NT2/D1 (cell line): ENCODE measurements around the gene TOM1.

ENCODE experiments used
- DNase-seq: peaks from one replicate; pipeline ENCODE4 v3.0.0-alpha.2; 2011; ENCODE audit warnings: low read depth, low spot score
- H3K27me3 ChIP-seq: 2 replicates; pipeline ENCODE4 v1.6.0; 2011; ENCODE audit warnings: mild to moderate bottlenecking; ENCODE audit not compliant: insufficient read length, insufficient read depth
- H3K36me3 ChIP-seq: 2 replicates; pipeline ENCODE4 v1.6.1; 2011; ENCODE audit warnings: mild to moderate bottlenecking, low read length, mixed read lengths; ENCODE audit not compliant: insufficient read depth, insufficient read length
- H3K4me1 ChIP-seq: 2 replicates; pipeline ENCODE4 v1.5.1; 2011; ENCODE audit not compliant: insufficient read depth, insufficient read length
- H3K4me3 ChIP-seq: 2 replicates; pipeline ENCODE4 v1.5.1; 2011; ENCODE audit warnings: low read depth; ENCODE audit not compliant: insufficient read length
- H3K9ac ChIP-seq: 2 replicates; pipeline ENCODE4 v1.6.0; 2011; ENCODE audit warnings: low read depth; ENCODE audit not compliant: insufficient read length
- H3K9me3 ChIP-seq: 2 replicates; pipeline ENCODE4 v1.5.1; 2011; ENCODE audit warnings: mild to moderate bottlenecking, low read length; ENCODE audit not compliant: insufficient read depth
- SUZ12 ChIP-seq: IDR thresholded peaks from 2 replicates; pipeline ENCODE4 v1.6.1; 2011; ENCODE audit not compliant: insufficient read length, insufficient read depth; ENCODE audit errors: extremely low read depth
- YY1 ChIP-seq: IDR thresholded peaks from 2 replicates; pipeline ENCODE4 v1.6.1; 2011; ENCODE audit not compliant: insufficient read length, insufficient read depth
- ZNF274 ChIP-seq: IDR thresholded peaks from 2 replicates; pipeline ENCODE4 v1.6.1; 2011; ENCODE audit warnings: mild to moderate bottlenecking, low read depth, low read length

TOM1 gene

GRCh38 chr22:35335468-35335867, 35.8 kb downstream of the TOM1 start:
- TF ChIP-seq ZNF274 (no peak), YY1 (no peak), SUZ12 (no peak)
- no peak overlapping the region for H3K4me3 ChIP-seq
- peaks cover 57% of the 10 kb centered on the region for H3K36me3 ChIP-seq
- no peaks in the 10 kb centered on the region for H3K9me3 ChIP-seq
- H3K4me1 ChIP-seq: peaks cover 2% of the 10 kb centered on the region
- no peak for DNase-seq
- H3K9ac ChIP-seq: no peak overlapping the region
- H3K27me3 ChIP-seq: no peaks in the 10 kb centered on the region

DNA sequence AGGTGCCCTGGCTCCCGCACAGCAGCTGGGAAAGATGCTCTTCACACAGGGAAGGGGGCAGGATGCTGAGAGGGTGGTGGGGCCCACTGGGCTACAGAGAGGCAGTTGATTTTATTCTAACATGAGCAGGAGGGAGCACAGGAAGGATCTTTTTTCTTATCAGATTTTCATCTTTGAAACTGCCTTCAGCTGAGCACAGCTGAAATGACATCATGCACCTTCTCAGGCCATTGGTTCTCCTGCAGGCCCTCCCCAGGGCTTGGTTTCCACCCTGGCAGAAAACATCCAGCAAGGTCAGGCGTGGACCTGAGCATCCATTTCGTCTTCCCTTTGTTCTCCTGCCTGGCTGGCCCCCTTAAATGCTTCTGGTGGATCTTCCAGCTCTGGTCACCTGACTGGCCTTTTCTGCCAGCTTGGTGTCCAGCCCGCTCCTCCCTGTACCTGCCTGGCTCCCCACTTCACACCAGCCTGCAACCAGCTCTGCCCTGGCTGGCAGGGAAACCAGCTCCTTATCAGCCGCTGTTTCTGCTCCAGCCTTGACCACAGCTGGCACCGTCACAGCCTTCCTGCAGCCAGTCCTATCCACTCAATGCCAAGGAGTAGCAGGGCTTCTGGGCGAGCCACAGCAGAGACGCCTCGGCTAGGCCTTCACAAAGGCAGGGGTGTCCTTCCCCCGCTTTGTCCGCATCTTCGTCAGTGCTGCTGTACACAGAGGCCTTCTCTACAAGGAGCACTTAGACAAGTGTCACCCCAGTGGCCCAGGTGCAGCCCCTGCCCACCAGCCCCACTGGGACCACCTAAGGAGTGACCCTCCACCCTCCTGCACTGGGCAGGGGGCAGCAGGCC, 36.5 kb downstream of the TOM1 start:
- H3K36me3 ChIP-seq: peaks cover 57% of the 10 kb centered on the region
- H3K4me1 ChIP-seq: peaks cover 2% of the 10 kb centered on the region
- H3K9me3 ChIP-seq: no peaks in the 10 kb centered on the region
- no peak overlapping the region for H3K4me3 ChIP-seq
- H3K9ac ChIP-seq: no peak overlapping the region
- DNase-seq: no peak
- no peak for TF ChIP-seq SUZ12
- no peak for TF ChIP-seq ZNF274
- no peak for TF ChIP-seq YY1
- H3K27me3 ChIP-seq: no peaks in the 10 kb centered on the region

DNA sequence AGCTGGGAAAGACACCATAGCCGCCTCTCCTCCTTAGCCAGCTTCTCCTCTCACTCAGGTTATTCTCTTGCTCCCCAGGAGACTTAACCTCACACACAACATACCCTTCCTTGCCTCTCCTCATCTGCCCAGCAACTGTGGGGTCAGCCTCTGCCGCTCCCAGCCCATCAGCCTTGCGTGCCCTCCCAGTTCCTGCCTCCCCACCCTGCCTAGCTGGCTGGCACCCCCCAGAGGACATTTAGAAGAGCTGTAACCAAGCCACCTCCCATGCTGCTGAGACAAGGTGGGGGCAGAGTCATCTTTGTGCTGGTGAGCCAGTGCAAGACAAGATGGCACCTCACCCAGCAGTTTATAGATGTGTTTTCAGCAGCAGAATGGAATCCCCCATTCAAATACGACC, 38.2 kb downstream of the TOM1 start:
- no peak overlapping the region for H3K9ac ChIP-seq
- peaks cover 2% of the 10 kb centered on the region for H3K4me1 ChIP-seq
- DNase-seq: no peak
- H3K27me3 ChIP-seq: no peaks in the 10 kb centered on the region
- H3K9me3 ChIP-seq: no peaks in the 10 kb centered on the region
- H3K36me3 ChIP-seq: peaks cover 66% of the 10 kb centered on the region
- no peak overlapping the region for H3K4me3 ChIP-seq
- TF ChIP-seq YY1: no peak

GRCh38 chr22:35341090-35341874, 41.6 kb downstream of the TOM1 start:
- Histone ChIP-seq H3K27me3 (no peaks in the 10 kb centered on the region), H3K4me3 (no peak overlapping the region), H3K9me3 (no peaks in the 10 kb centered on the region), H3K9ac (no peak overlapping the region), H3K4me1 (peaks cover under 1% of the 10 kb centered on the region), H3K36me3 (peaks cover 54% of the 10 kb centered on the region)
- DNase-seq: no peak
- no peak for TF ChIP-seq SUZ12
- no peak for TF ChIP-seq ZNF274
- no peak for TF ChIP-seq YY1

DNA sequence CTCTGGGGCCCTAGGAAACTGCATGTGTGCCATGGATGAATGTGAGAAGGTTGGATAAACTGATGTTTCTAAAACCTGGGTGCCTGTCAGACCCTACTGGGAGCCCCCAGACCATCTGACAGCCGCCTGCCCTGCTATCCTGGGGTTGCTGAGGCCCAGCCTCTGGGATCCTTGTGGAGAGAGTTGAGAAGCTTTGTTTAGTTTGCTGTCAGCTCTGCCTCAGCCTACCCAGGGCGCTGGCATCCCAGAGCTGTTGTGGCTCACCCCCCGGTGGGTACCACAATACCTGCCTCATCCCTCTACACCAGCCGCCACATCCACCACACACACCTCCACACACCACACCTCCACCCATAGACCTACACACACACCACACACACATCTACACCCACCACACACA, 42.7 kb downstream of the TOM1 start:
- Histone ChIP-seq H3K4me1 (peaks cover 7% of the 10 kb centered on the region), H3K9me3 (no peaks in the 10 kb centered on the region), H3K27me3 (no peaks in the 10 kb centered on the region), H3K9ac (no peak overlapping the region), H3K36me3 (peaks cover 50% of the 10 kb centered on the region), H3K4me3 (no peak overlapping the region)
- TF ChIP-seq YY1 (no peak), SUZ12 (no peak), ZNF274 (no peak)
- no peak for DNase-seq

DNA sequence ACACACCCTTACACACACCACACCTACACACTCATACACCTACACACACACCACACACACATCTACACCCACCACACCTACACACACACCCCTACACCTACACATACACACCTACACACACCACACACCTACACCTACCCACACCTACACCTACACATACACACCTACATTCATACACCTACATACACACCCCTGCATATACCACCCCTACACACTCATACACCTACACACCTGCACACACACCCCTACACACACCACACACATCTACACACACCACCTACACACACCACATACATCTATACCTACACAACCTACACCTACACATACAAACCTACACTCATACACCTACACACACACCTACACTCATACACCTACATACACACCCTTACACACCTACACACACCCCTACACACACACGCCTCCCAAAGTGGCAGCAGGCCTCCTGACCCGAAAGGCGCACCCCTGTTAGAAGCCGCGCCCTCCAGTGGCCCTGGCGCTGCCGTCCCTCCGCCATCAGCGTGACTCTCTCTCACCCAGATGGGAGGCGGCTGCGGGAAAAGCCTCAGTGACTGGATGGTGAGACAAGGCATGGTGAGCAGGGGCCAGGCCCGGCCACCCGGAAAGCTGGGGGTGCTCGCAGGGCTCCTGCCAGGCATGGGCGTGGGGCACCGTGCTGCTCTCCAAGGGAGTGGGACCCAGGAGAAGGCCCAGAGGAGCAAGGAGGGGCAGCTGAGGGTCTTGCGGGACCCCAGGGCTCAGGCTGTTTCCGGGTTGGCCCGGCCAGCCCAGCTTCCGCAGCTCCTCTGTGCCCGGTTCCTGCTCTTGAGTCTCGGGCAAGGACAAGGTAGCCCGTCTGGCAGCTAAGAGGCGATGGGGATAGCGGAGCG, 44.2 kb downstream of the TOM1 start:
- Histone ChIP-seq H3K36me3 (peaks cover 41% of the 10 kb centered on the region), H3K27me3 (no peaks in the 10 kb centered on the region), H3K9me3 (no peaks in the 10 kb centered on the region), H3K9ac (no peak overlapping the region), H3K4me1 (peaks cover 7% of the 10 kb centered on the region), H3K4me3 (no peak overlapping the region)
- no peak for TF ChIP-seq YY1
- TF ChIP-seq ZNF274: no peak
- TF ChIP-seq SUZ12: no peak
- no peak for DNase-seq

DNA sequence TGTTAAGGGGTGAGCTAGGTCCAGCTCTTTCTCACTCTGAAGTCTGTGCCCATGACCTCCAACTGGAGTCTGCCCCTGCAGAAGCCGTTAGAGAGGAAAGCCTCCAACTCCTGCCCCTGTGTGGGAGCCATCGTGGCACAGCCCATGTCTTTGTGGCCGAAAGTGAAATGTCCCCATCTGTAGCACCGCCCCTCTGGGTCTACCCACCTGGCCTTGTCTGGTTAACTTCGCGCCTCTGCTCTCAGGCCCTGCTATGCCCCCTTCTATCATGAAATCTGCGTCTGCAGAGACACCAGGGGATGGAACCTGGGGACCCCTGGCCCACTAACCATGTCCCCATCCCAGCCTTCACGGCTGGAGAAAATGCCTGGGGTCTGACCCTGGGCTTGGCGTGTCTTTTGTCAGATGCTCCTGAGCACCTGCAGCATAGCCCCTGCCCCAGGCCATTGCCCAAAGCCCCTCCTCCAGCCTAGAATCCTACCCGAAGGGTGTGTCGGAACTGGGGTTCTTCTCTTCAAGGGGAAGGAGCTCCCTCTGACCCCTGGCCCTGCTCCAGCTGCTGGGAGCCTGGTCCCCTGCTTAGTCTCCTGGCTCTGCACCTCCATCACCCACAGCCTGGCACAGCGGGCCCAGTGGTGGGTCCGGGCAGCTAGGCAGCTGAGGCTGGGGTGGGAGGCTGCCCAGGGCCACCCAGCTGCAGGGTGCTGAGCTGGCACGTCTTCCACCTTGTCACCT, 45.4 kb downstream of the TOM1 start:
- TF ChIP-seq YY1 (no peak), ZNF274 (no peak), SUZ12 (no peak)
- Histone ChIP-seq H3K4me3 (no peak overlapping the region), H3K4me1 (peaks cover 7% of the 10 kb centered on the region), H3K9me3 (no peaks in the 10 kb centered on the region), H3K27me3 (no peaks in the 10 kb centered on the region), H3K36me3 (peaks cover 38% of the 10 kb centered on the region), H3K9ac (no peak overlapping the region)
- no peak for DNase-seq
